NT2/D1 (cell line): ENCODE data around the gene ZNHIT1.

Experiments
- SUZ12 ChIP-seq: IDR thresholded peaks from 2 replicates; pipeline ENCODE4 v1.6.1; 2011; ENCODE audit not compliant: insufficient read length, insufficient read depth; ENCODE audit errors: extremely low read depth
- YY1 ChIP-seq: IDR thresholded peaks from 2 replicates; pipeline ENCODE4 v1.6.1; 2011; ENCODE audit not compliant: insufficient read length, insufficient read depth
- ZNF274 ChIP-seq: IDR thresholded peaks from 2 replicates; pipeline ENCODE4 v1.6.1; 2011; ENCODE audit warnings: mild to moderate bottlenecking, low read depth, low read length

DNA sequence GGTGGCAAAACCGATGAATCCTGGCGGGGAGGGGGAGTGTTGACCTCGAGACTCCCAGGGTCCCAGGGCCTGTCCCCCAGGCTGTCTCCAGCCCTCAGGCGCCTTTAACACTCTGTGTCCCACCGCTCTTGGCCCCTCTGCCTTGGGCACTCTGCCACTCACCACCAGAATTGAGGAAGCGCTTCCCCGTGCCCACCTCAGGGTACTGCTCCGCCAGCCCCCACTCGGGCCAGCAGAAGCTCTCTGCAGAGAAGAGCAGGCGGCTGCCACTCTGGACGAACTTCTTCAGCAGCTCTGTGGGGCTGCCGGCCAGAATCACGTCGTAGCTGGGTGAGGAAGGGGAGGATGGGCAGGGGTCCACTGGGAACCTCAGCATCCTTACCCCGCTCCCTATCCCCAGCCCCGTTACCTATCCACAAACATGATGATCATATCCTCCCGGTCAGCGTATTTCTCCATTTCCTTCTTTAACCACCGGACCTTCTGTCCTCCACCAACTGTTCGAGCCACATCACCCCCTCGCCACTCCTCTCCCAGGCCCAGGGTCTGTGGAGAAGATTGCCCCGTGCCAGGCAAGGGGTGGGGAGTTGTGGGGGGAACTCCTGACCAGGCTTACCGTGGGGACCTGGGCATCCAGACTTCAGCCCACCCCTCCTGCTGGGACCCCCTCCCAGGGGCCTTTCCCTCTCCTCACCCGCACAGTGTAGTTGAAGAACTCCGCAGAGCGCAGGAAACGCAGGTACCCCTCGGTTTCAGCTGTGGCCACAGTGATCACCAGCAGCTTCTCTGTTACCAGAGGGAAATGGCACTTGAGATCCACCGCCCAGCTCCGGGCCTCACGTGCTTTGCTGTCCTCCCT lies 1.7 kb upstream of the ZNHIT1 start:
- no peak for TF ChIP-seq YY1
- no peak for TF ChIP-seq SUZ12
- no peak for TF ChIP-seq ZNF274
